ENCODE measurements around the gene SLC35B4. TPM values are rescaled to one million over a fixed set of nuclear protein-coding genes. Genes with fewer than 3 reads are reported as not detected.
A peak's percentile ranks its signal among the peaks of the same experiment; 100 is the strongest.

The SLC35B4 gene
- polyA plus RNA-seq, 1 donor from 2014 or later: 17.2 TPM

- H3K36me3 Mint-ChIP-seq: peaks cover 12% of the 10 kb centered on the region
- no peaks in the 10 kb centered on the region for H3K27me3 Mint-ChIP-seq
- H3K4me3 Mint-ChIP-seq: no peak overlapping the region
- peak overlapping the region in 1 of 3 donors; percentile 35 for H3K27ac Mint-ChIP-seq
- peaks cover 8 to 18% (median 11%) of the 10 kb centered on the region in 3 donors for H3K4me1 Mint-ChIP-seq
- H3K9me3 Mint-ChIP-seq: no peaks in the 10 kb centered on the region
Measured at GRCh38 chr7:134290286-134290685, 26.4 kb downstream of the SLC35B4 start.

GRCh38 chr7:134289841-134290240 lies 26.9 kb downstream of the SLC35B4 start:
- Mint-ChIP-seq H3K9me3 (no peaks in the 10 kb centered on the region), H3K27me3 (no peaks in the 10 kb centered on the region), H3K4me1 (peaks cover 8 to 18% (median 11%) of the 10 kb centered on the region in 3 donors), H3K4me3 (no peak overlapping the region), H3K27ac (peak overlapping the region in 1 of 3 donors; percentile 35), H3K36me3 (peaks cover 9% of the 10 kb centered on the region)

- Mint-ChIP-seq H3K27ac (no peak overlapping the region), H3K4me3 (no peak overlapping the region), H3K4me1 (peaks cover 8 to 18% (median 11%) of the 10 kb centered on the region in 3 donors), H3K36me3 (peaks cover 5% of the 10 kb centered on the region), H3K9me3 (no peaks in the 10 kb centered on the region), H3K27me3 (no peaks in the 10 kb centered on the region)
Measured at GRCh38 chr7:134289423-134289822, 27.3 kb downstream of the SLC35B4 start.

GRCh38 chr7:134287916-134288659 lies 28.6 kb downstream of the SLC35B4 start:
- peaks cover 5% of the 10 kb centered on the region for H3K36me3 Mint-ChIP-seq
- no peaks in the 10 kb centered on the region for H3K9me3 Mint-ChIP-seq
- H3K4me1 Mint-ChIP-seq: peaks cover 3 to 13% (median 8%) of the 10 kb centered on the region in 3 donors
- no peak overlapping the region for H3K4me3 Mint-ChIP-seq
- H3K27ac Mint-ChIP-seq: no peak overlapping the region
- H3K27me3 Mint-ChIP-seq: peaks cover 3% of the 10 kb centered on the region

- Mint-ChIP-seq H3K9me3 (no peaks in the 10 kb centered on the region), H3K27ac (no peak overlapping the region), H3K4me1 (peaks cover 0 to 3% (median 0%) of the 10 kb centered on the region in 3 donors), H3K4me3 (no peak overlapping the region), H3K36me3 (no peaks in the 10 kb centered on the region), H3K27me3 (peaks cover 9% of the 10 kb centered on the region)
Measured at GRCh38 chr7:134284952-134285351, 31.8 kb downstream of the SLC35B4 start.

- Mint-ChIP-seq H3K36me3 (peaks cover 1% of the 10 kb centered on the region), H3K9me3 (no peaks in the 10 kb centered on the region), H3K27me3 (peaks cover 11% of the 10 kb centered on the region), H3K27ac (peak overlapping the region in 1 of 3 donors; percentile 86), H3K4me1 (peaks cover 0 to 3% (median 2%) of the 10 kb centered on the region in 3 donors), H3K4me3 (no peak overlapping the region)
Measured at GRCh38 chr7:134284011-134284410, 32.7 kb downstream of the SLC35B4 start.

- H3K36me3 Mint-ChIP-seq: peaks cover 4% of the 10 kb centered on the region
- H3K27ac Mint-ChIP-seq: no peak overlapping the region
- H3K4me3 Mint-ChIP-seq: no peak overlapping the region
- peaks cover 16% of the 10 kb centered on the region for H3K27me3 Mint-ChIP-seq
- peaks cover 0 to 2% (median 0%) of the 10 kb centered on the region in 3 donors for H3K4me1 Mint-ChIP-seq
- no peaks in the 10 kb centered on the region for H3K9me3 Mint-ChIP-seq
Measured at GRCh38 chr7:134280508-134280907, 36.2 kb downstream of the SLC35B4 start.

GRCh38 chr7:134279898-134280297 lies 36.8 kb downstream of the SLC35B4 start:
- H3K27me3 Mint-ChIP-seq: peaks cover 16% of the 10 kb centered on the region
- no peak overlapping the region for H3K4me3 Mint-ChIP-seq
- no peaks in the 10 kb centered on the region for H3K9me3 Mint-ChIP-seq
- H3K4me1 Mint-ChIP-seq: peaks cover 0 to 2% (median 0%) of the 10 kb centered on the region in 3 donors
- H3K27ac Mint-ChIP-seq: no peak overlapping the region
- peaks cover 4% of the 10 kb centered on the region for H3K36me3 Mint-ChIP-seq

- Mint-ChIP-seq H3K4me3 (no peak overlapping the region), H3K4me1 (peaks cover 0 to 2% (median 0%) of the 10 kb centered on the region in 3 donors), H3K27me3 (peaks cover 16% of the 10 kb centered on the region), H3K9me3 (no peaks in the 10 kb centered on the region), H3K36me3 (peaks cover 4% of the 10 kb centered on the region), H3K27ac (no peak overlapping the region)
Measured at GRCh38 chr7:134279336-134279735, 37.4 kb downstream of the SLC35B4 start.

- Mint-ChIP-seq H3K36me3 (peaks cover 4% of the 10 kb centered on the region), H3K9me3 (no peaks in the 10 kb centered on the region), H3K4me1 (peaks cover 0 to 2% (median 0%) of the 10 kb centered on the region in 3 donors), H3K27ac (no peak overlapping the region), H3K4me3 (no peak overlapping the region), H3K27me3 (peaks cover 16% of the 10 kb centered on the region)
Measured at GRCh38 chr7:134278502-134279153, 38.1 kb downstream of the SLC35B4 start.

GRCh38 chr7:134276951-134277350 lies 39.8 kb downstream of the SLC35B4 start:
- H3K4me3 Mint-ChIP-seq: no peak overlapping the region
- H3K27ac Mint-ChIP-seq: no peak overlapping the region
- H3K36me3 Mint-ChIP-seq: peaks cover 4% of the 10 kb centered on the region
- H3K27me3 Mint-ChIP-seq: peaks cover 9% of the 10 kb centered on the region
- peaks cover 0 to 2% (median 0%) of the 10 kb centered on the region in 3 donors for H3K4me1 Mint-ChIP-seq
- no peaks in the 10 kb centered on the region for H3K9me3 Mint-ChIP-seq

- no peak overlapping the region for H3K4me3 Mint-ChIP-seq
- peaks cover 1% of the 10 kb centered on the region for H3K36me3 Mint-ChIP-seq
- peaks cover 6 to 18% (median 8%) of the 10 kb centered on the region in 3 donors for H3K9me3 Mint-ChIP-seq
- peaks cover 3% of the 10 kb centered on the region for H3K27me3 Mint-ChIP-seq
- H3K27ac Mint-ChIP-seq: no peak overlapping the region
- H3K4me1 Mint-ChIP-seq: no peaks in the 10 kb centered on the region
Measured at GRCh38 chr7:134262322-134262721, 54.4 kb downstream of the SLC35B4 start.

GRCh38 chr7:134255814-134256213 lies 60.9 kb downstream of the SLC35B4 start:
- peaks cover 0 to 3% (median 0%) of the 10 kb centered on the region in 3 donors for H3K4me1 Mint-ChIP-seq
- no peak overlapping the region for H3K27ac Mint-ChIP-seq
- peaks cover 1% of the 10 kb centered on the region for H3K27me3 Mint-ChIP-seq
- no peak overlapping the region for H3K4me3 Mint-ChIP-seq
- H3K9me3 Mint-ChIP-seq: peaks cover 0 to 7% (median 0%) of the 10 kb centered on the region in 3 donors
- no peaks in the 10 kb centered on the region for H3K36me3 Mint-ChIP-seq

- peaks cover 0 to 3% (median 0%) of the 10 kb centered on the region in 3 donors for H3K4me1 Mint-ChIP-seq
- peaks cover 0 to 7% (median 0%) of the 10 kb centered on the region in 3 donors for H3K9me3 Mint-ChIP-seq
- no peak overlapping the region for H3K4me3 Mint-ChIP-seq
Measured at GRCh38 chr7:134254311-134254710, 62.4 kb downstream of the SLC35B4 start.

GRCh38 chr7:134248196-134248595 lies 68.5 kb downstream of the SLC35B4 start:
- Mint-ChIP-seq H3K9me3 (peaks cover 0 to 4% (median under 1%) of the 10 kb centered on the region in 3 donors), H3K36me3 (no peaks in the 10 kb centered on the region), H3K4me1 (peaks cover 9 to 17% (median 15%) of the 10 kb centered on the region in 3 donors), H3K4me3 (no peak overlapping the region), H3K27me3 (peaks cover 4% of the 10 kb centered on the region), H3K27ac (no peak overlapping the region)

More at GRCh38 chr7:134254311-134254710, 62.4 kb downstream of the SLC35B4 start:
- Mint-ChIP-seq H3K27ac (peak overlapping the region in 1 of 3 donors; percentile 76), H3K27me3 (peaks cover 1% of the 10 kb centered on the region), H3K36me3 (no peaks in the 10 kb centered on the region)

Data from IgD-negative memory B cell (primary cell).